CD4-positive, alpha-beta T cell treated with Interleukin-17A for 1 hour (primary cell): ENCODE data around the gene MACROD1.

ENCODE experiments used
- DNase-seq: peaks from one replicate; pipeline ENCODE4 v3.0.0-alpha.2; 2020

Gene MACROD1

GRCh38 chr11:64028398-64029115 lies 137.4 kb downstream of the MACROD1 start:
- no peak for DNase-seq

GRCh38 chr11:64027651-64028397 lies 138.1 kb downstream of the MACROD1 start:
- DNase-seq: no peak

- no peak for DNase-seq
Measured at GRCh38 chr11:64026575-64027205, 139.2 kb downstream of the MACROD1 start.

- DNase-seq: no peak
Measured at GRCh38 chr11:64025205-64025604, 140.7 kb downstream of the MACROD1 start.

GRCh38 chr11:64023712-64024710 lies 141.9 kb downstream of the MACROD1 start:
- no peak for DNase-seq

GRCh38 chr11:64022125-64022784 lies 143.7 kb downstream of the MACROD1 start:
- no peak for DNase-seq

- DNase-seq: no peak
Measured at GRCh38 chr11:64021757-64022093, 144.2 kb downstream of the MACROD1 start.

- DNase-seq: no peak
Measured at GRCh38 chr11:64020976-64021756, 144.7 kb downstream of the MACROD1 start.

GRCh38 chr11:64019106-64020037 lies 146.5 kb downstream of the MACROD1 start:
- no peak for DNase-seq

GRCh38 chr11:64018310-64018709 lies 147.6 kb downstream of the MACROD1 start:
- DNase-seq: no peak

- no peak for DNase-seq
Measured at GRCh38 chr11:64017945-64018224, 148.0 kb downstream of the MACROD1 start.

GRCh38 chr11:64015935-64016845 lies 149.7 kb downstream of the MACROD1 start:
- no peak for DNase-seq

- no peak for DNase-seq
Measured at GRCh38 chr11:64015510-64015909, 150.4 kb downstream of the MACROD1 start.

- no peak for DNase-seq
Measured at GRCh38 chr11:64014356-64014755, 151.6 kb downstream of the MACROD1 start.

GRCh38 chr11:64013141-64013896 lies 152.6 kb downstream of the MACROD1 start:
- no peak for DNase-seq

GRCh38 chr11:64011371-64011770 lies 154.5 kb downstream of the MACROD1 start:
- no peak for DNase-seq

GRCh38 chr11:64010783-64011182 lies 155.1 kb downstream of the MACROD1 start:
- DNase-seq: no peak

- DNase-seq: no peak
Measured at GRCh38 chr11:64009710-64010109, 156.2 kb downstream of the MACROD1 start.
